ES-I3 (cell line): ENCODE results near the gene RAB40C.

Experiments used
- H3K36me3 ChIP-seq: 2 replicates; pipeline ENCODE4 v1.6.1; 2013; ENCODE audit warnings: mild to moderate bottlenecking, low read length, control low read depth, moderate library complexity; ENCODE audit not compliant: insufficient read depth
- H3K4me1 ChIP-seq: 2 replicates; pipeline ENCODE4 v1.6.1; 2013; ENCODE audit warnings: mild to moderate bottlenecking, control low read depth, low read length; ENCODE audit not compliant: insufficient read depth
- H3K9ac ChIP-seq: 2 replicates; pipeline ENCODE4 v1.6.1; 2013; ENCODE audit warnings: low read depth, mild to moderate bottlenecking, low read length, moderate library complexity
- H3K9me3 ChIP-seq: 2 replicates; pipeline ENCODE4 v1.6.1; 2013; ENCODE audit warnings: mild to moderate bottlenecking, low read length, moderate library complexity; ENCODE audit not compliant: control insufficient read depth, insufficient read depth

Gene RAB40C

DNA sequence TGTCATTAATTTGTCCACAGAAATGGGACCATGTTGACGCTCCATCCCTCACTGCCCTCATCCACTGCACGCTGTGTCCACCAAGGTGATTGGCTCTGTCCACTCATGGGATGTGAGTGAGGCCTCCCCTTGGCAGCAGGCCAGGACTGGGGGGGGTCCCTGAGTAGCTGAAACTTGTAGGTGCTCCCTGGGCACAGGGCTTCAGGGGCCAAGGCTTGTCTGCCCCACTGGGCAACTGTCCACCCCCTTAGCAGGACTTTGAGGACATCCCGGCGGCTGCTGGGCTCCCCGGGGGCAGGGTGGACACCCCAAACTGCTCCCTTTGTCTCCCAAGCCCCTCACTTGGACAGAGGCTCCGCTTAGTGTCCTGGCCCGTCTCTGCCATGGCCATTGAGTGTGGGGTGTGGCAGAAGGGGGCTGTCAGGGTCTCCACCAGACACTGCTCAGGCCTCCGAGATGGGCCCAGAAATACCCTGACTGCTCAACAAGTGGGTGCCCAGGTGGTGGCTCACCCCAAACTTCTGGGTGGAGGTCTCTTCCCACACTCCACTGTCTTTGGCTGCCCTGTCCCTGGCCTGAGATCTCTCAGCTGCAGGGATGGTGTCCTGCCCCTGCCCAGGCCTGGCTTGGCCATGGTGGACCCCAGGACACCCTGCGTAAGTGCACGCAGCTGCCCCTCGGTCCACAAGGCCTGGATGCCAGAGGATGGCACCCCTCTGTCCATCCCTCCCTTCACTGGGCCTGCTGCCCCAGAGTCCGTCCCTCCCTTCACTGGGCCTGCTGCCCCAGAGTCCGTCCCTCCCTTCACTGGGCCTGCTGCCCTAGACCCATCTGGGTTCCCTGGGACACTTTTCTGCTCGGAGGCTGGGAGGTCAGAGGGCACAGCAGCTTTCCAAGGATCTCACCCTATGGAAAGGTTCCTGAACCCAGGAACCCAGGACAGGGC is 2.9 kb upstream of the RAB40C start:
- H3K4me1 ChIP-seq: peaks cover 5% of the 10 kb centered on the region; the same call in 1 of the 2 replicates
- no peak overlapping the region for H3K9ac ChIP-seq
- no peaks in the 10 kb centered on the region; the same call in 1 of the 2 replicates for H3K36me3 ChIP-seq
- no peaks in the 10 kb centered on the region for H3K9me3 ChIP-seq

- Histone ChIP-seq H3K4me1 (no peaks in the 10 kb centered on the region), H3K36me3 (no peaks in the 10 kb centered on the region; the same call in 1 of the 2 replicates), H3K9me3 (no peaks in the 10 kb centered on the region), H3K9ac (peak overlapping the region; percentile 99)
Measured at GRCh38 chr16:588639-588888, 1.3 kb upstream of the RAB40C start.

DNA sequence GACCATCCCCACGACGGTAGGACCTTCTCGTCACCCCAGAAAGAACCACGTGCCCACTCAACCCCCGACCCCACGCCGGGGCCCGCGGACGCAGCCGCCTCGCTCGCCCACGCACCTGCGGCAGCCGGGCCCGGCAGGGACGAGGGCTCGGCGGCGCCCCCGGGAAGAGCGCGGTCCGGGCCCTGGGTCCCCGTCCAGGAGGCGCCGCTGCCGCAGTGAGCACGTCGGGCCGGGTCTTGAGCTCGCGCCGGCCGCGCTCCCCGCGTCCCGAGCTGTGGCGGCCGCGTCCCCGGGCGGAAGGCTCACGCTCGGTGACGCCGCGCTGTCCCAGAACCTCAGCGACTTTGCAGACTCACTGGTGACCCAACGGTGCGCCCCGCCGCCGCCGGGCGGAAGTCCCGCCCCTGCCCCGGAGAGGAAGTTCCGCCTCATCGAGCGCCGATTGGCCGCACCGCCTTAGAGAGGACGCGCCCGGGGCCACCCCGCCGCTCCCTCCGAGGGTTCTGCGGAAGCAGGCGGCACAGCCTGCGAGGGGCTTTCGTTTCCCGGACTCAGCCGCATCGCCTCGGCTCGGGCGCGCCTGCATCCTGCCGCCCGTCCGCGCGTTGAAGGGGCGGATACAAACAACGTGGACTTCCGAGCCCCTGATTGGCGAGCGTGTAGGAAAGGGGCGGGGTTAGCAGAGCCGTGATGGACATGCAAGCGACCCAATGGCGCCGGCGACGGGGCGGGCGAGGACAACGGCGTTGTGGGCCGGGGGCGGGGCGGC is 793 bp upstream of the RAB40C start:
- no peaks in the 10 kb centered on the region for H3K9me3 ChIP-seq
- no peaks in the 10 kb centered on the region; the same call in 1 of the 2 replicates for H3K36me3 ChIP-seq
- peak overlapping the region; percentile 99 for H3K9ac ChIP-seq
- H3K4me1 ChIP-seq: no peaks in the 10 kb centered on the region

DNA sequence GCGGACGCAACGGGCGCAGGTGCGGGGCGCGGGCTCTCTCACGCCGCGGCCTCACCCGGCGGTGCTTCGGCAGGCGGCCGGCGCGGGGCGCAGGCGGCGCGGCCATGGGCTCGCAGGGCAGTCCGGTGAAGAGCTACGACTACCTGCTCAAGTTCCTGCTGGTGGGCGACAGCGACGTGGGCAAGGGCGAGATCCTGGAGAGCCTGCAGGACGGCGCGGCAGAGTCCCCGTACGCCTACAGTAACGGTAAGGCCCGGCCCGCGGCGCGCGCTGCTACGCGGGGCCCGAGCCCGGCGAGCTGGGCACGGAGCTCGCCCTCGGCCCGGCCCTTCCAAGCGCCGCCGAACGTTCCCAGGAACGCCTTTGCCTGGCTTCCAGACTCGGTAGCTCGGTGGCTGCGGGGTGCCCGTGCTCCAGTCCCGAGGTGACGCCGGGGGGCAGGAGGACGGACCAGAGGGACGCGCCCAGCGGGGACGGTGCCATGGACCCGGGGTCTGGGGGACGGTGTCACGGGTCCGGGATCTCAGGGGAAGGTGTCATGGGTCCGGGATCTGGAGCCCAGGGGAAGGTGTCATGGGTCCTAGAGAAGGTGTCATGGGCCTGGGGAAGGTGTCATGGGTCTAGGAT is 435 bp downstream of the RAB40C start:
- Histone ChIP-seq H3K9me3 (no peaks in the 10 kb centered on the region), H3K4me1 (no peaks in the 10 kb centered on the region), H3K9ac (peak overlapping the region; percentile 71), H3K36me3 (no peaks in the 10 kb centered on the region; the same call in 1 of the 2 replicates)

DNA sequence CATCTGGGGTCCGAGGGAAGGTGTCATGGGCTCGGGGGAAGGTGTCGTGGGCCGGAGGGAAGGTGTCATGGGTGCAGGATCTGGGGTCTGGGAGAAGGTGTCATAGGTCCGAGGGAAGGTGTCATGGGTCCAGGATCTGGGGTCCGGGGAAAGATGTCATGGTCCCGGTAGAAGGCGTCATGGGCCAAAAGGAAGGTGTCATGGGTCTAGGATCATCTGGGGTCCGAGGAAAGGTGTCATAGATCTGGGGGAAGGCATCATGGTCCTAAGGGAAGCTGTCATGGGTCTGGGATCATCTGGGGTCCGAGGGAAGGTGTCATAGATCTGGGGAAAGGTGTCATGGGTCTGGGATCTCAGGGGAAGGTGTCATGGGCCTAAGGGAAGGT is 942 bp downstream of the RAB40C start:
- Histone ChIP-seq H3K9ac (peak overlapping the region; percentile 71; the same call in 1 of the 2 replicates), H3K4me1 (no peaks in the 10 kb centered on the region), H3K36me3 (no peaks in the 10 kb centered on the region; the same call in 1 of the 2 replicates), H3K9me3 (no peaks in the 10 kb centered on the region)

DNA sequence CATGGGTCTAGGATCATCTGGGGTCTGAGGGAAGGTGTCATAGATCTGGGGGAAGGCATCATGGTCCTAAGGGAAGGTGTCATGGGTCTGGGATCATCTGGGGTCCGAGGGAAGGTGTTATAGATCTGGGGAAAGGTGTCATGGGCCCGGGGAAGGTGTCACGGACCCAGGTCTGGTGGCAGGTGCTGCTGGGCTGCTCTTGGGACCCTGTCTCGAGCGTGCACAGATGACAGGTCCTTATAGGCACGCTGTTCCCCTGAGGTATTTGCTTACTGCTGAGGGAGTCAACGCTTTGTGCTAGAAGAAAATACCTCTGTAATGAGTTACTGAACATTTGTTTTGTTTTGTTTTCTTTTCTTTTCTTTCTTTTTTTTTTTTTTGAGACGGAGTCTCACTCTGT is 1.4 kb downstream of the RAB40C start:
- H3K9me3 ChIP-seq: no peaks in the 10 kb centered on the region
- no peaks in the 10 kb centered on the region for H3K4me1 ChIP-seq
- no peaks in the 10 kb centered on the region; the same call in 1 of the 2 replicates for H3K36me3 ChIP-seq
- no peak overlapping the region for H3K9ac ChIP-seq

DNA sequence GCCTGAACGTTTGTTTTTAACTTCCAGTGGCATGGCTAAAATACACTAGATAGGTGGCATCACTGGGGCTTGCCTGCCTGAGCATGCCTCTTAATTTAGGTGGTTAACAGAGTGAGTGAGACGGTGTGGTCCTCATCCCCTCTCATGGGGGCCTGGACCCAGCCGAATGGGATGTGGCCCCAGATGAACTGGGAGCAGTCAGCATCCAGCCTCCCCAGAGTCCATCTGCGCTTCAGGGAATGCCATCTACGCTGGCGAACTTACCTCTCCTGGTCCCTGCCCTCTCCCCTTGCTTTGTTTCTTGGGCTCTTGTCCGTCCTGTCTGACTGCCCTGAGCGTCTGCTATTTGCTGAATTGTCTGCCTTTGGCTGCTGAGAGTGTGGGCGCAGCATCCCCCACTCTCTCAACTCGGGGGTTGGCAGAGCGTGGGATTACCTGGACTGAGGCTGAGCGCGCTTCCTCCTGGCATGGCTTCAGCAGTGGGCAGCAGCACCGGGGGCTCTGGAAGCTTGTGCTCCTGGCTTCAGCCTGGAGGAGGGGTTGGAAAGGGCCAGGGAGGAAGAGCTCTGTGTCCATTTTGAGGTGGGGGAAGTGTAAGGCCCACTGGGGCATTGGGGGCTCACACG is 2.1 kb downstream of the RAB40C start:
- H3K9me3 ChIP-seq: no peaks in the 10 kb centered on the region
- H3K4me1 ChIP-seq: no peaks in the 10 kb centered on the region
- no peaks in the 10 kb centered on the region; the same call in 1 of the 2 replicates for H3K36me3 ChIP-seq
- no peak overlapping the region for H3K9ac ChIP-seq

GRCh38 chr16:592518-593306 is 2.8 kb downstream of the RAB40C start:
- Histone ChIP-seq H3K9me3 (no peaks in the 10 kb centered on the region), H3K36me3 (no peaks in the 10 kb centered on the region; the same call in 1 of the 2 replicates), H3K4me1 (no peaks in the 10 kb centered on the region), H3K9ac (no peak overlapping the region)

- Histone ChIP-seq H3K4me1 (no peaks in the 10 kb centered on the region), H3K9ac (no peak overlapping the region), H3K36me3 (no peaks in the 10 kb centered on the region)
Measured at GRCh38 chr16:593406-593805, 3.5 kb downstream of the RAB40C start.

DNA sequence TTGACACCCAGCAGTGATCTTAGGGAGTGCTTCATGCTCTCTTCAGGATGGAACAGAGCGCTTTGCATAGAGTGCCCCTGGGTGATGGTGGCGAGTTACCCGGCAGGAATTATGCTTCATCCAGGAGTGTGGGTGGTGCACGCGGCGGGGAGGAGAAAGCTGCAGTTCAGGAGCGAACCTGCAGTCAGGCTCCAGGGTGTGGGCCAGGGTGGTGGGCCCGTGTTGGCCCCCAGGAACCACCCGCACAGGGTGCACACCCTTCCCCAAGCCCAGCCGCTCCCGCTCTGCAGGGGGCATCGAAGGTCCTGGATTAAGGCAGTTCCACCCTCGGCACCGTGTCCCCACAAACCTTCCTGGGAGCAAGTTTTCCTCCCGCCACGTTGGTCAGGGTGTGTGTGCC is 3.9 kb downstream of the RAB40C start:
- no peak overlapping the region for H3K9ac ChIP-seq
- H3K9me3 ChIP-seq: no peaks in the 10 kb centered on the region
- no peaks in the 10 kb centered on the region for H3K4me1 ChIP-seq
- no peaks in the 10 kb centered on the region for H3K36me3 ChIP-seq

More at GRCh38 chr16:593406-593805, 3.5 kb downstream of the RAB40C start:
- no peaks in the 10 kb centered on the region for H3K9me3 ChIP-seq

- H3K9me3 ChIP-seq: no peaks in the 10 kb centered on the region
- no peaks in the 10 kb centered on the region for H3K4me1 ChIP-seq
- H3K9ac ChIP-seq: no peak overlapping the region
- no peaks in the 10 kb centered on the region for H3K36me3 ChIP-seq
Measured at GRCh38 chr16:595094-595528, 5.2 kb downstream of the RAB40C start.

DNA sequence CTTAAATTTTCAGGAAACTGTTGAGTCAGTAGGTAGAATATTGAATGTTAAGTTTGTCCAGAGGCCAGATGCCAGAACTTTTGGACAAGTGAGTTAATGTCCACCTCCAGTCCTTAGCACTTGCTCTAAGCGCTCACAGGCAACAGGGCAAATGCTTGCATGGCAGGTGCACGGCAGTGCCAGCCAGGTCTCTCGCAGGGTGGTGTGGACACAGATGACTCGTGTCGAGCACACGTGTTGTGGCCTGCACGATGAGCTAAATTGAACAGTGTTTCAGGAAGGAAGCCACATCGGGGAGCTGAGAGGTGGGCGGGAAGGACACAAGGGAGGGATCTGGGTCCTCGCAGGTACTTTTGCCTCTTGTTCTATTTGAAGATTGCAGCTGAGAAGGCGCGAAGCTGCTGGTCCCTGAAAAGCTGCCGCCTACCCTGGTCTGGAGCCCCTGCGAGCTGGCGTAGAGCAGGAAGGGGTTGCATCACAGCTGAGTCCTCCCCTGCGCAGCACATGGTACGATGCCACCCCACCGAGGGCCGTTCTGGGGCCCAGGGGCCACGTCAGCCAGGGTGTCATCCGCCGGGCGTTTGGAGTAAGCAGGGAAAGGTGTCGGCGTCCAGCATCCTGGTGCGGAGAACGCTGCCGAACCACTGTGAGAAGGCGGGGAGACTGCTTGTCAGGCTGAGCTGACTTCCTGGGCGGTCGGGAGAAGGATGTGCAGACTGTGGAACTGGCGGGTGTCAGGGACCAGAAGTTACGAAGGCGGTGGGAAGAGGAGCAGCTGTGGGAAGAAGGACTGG is 6.3 kb downstream of the RAB40C start:
- Histone ChIP-seq H3K9me3 (no peaks in the 10 kb centered on the region), H3K9ac (no peak overlapping the region), H3K36me3 (no peaks in the 10 kb centered on the region), H3K4me1 (no peaks in the 10 kb centered on the region)

- no peaks in the 10 kb centered on the region for H3K9me3 ChIP-seq
- no peaks in the 10 kb centered on the region for H3K36me3 ChIP-seq
- no peaks in the 10 kb centered on the region for H3K4me1 ChIP-seq
- no peak overlapping the region for H3K9ac ChIP-seq
Measured at GRCh38 chr16:596736-597060, 6.8 kb downstream of the RAB40C start.
